ENCODE data around the gene LYRM1. TPM values are rescaled to one million over a fixed set of nuclear protein-coding genes. Genes with fewer than 3 reads are reported as not detected.
A peak's percentile ranks its signal among the peaks of the same experiment; 100 is the strongest.

LYRM1 gene
- total and polyA plus RNA-seq, 2 experiments from 2014 or later: 18.7 to 24.8 TPM

- H3K4me1 ChIP-seq (ENCODE audit: insufficient read depth): no peaks in the 10 kb centered on the region
- H3K9me2 ChIP-seq (ENCODE audit: insufficient read depth): no peaks in the 10 kb centered on the region
- H3K27ac ChIP-seq (ENCODE audit: low read depth): no peak overlapping the region
- Mint-ChIP-seq H3K4me3 (no peak overlapping the region; the same call in 2 of the 3 replicates), H3K36me3 (ENCODE audit: low read depth) (no peaks in the 10 kb centered on the region), H3K27me3 (ENCODE audit: insufficient read depth, low read depth, poor library complexity) (peaks cover 7% of the 10 kb centered on the region), H3K27ac (no peak overlapping the region; the same call in 1 of the 2 replicates), H3K9me3 (no peaks in the 10 kb centered on the region; the same call in 2 of the 3 replicates), H3K4me1 (peaks cover 6% of the 10 kb centered on the region; the same call in 2 of the 3 replicates)
- no peaks in the 10 kb centered on the region for H3K36me3 ChIP-seq (ENCODE audit: insufficient read depth)
- H3F3A ChIP-seq (replicated peaks; ENCODE audit: low read depth): no peaks in the 10 kb centered on the region
- peak; percentile 75 for ATAC-seq
- no peak overlapping the region for H3K4me2 ChIP-seq
- no peak overlapping the region for H2AFZ ChIP-seq
- no peak overlapping the region for H3K4me3 ChIP-seq
- no peaks in the 10 kb centered on the region for H3K27me3 ChIP-seq (ENCODE audit: insufficient read depth)
- H3K79me2 ChIP-seq (replicated peaks; ENCODE audit: insufficient read depth): no peaks in the 10 kb centered on the region
- TF ChIP-seq STAT1 (IDR thresholded peaks at IDR 0.05; ENCODE audit: unreplicated experiment) (no peak), CTCF (conservative IDR thresholded peaks at IDR 0.05; ENCODE audit: low read depth in 2 of 2) (no peak), POLR2AphosphoS5 (IDR thresholded peaks at IDR 0.05; ENCODE audit: low read depth) (no peak), EZH2 (IDR thresholded peaks at IDR 0.05; ENCODE audit: low read depth, unreplicated experiment) (no peak), CREB1 (CRISPR knock-in tag; IDR thresholded peaks at IDR 0.05; ENCODE audit: low read depth) (no peak), ZNF114 (CRISPR knock-in tag; IDR thresholded peaks at IDR 0.05) (no peak), ZNF331 (CRISPR knock-in tag; IDR thresholded peaks at IDR 0.05; ENCODE audit: low read depth) (no peak), EZH2phosphoT487 (IDR thresholded peaks at IDR 0.05; ENCODE audit: unreplicated experiment) (no peak), JUNB (IDR thresholded peaks at IDR 0.05; ENCODE audit: unreplicated experiment) (no peak), NANOG (IDR thresholded peaks at IDR 0.05; ENCODE audit: borderline replicate concordance) (no peak)
- TF ChIP-seq, protein P1, sequence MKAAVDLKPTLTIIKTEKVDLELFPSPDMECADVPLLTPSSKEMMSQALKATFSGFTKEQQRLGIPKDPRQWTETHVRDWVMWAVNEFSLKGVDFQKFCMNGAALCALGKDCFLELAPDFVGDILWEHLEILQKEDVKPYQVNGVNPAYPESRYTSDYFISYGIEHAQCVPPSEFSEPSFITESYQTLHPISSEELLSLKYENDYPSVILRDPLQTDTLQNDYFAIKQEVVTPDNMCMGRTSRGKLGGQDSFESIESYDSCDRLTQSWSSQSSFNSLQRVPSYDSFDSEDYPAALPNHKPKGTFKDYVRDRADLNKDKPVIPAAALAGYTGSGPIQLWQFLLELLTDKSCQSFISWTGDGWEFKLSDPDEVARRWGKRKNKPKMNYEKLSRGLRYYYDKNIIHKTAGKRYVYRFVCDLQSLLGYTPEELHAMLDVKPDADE (IDR thresholded peaks at IDR 0.05): no peak
- TF ChIP-seq, protein P2, sequence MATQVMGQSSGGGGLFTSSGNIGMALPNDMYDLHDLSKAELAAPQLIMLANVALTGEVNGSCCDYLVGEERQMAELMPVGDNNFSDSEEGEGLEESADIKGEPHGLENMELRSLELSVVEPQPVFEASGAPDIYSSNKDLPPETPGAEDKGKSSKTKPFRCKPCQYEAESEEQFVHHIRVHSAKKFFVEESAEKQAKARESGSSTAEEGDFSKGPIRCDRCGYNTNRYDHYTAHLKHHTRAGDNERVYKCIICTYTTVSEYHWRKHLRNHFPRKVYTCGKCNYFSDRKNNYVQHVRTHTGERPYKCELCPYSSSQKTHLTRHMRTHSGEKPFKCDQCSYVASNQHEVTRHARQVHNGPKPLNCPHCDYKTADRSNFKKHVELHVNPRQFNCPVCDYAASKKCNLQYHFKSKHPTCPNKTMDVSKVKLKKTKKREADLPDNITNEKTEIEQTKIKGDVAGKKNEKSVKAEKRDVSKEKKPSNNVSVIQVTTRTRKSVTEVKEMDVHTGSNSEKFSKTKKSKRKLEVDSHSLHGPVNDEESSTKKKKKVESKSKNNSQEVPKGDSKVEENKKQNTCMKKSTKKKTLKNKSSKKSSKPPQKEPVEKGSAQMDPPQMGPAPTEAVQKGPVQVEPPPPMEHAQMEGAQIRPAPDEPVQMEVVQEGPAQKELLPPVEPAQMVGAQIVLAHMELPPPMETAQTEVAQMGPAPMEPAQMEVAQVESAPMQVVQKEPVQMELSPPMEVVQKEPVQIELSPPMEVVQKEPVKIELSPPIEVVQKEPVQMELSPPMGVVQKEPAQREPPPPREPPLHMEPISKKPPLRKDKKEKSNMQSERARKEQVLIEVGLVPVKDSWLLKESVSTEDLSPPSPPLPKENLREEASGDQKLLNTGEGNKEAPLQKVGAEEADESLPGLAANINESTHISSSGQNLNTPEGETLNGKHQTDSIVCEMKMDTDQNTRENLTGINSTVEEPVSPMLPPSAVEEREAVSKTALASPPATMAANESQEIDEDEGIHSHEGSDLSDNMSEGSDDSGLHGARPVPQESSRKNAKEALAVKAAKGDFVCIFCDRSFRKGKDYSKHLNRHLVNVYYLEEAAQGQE (IDR thresholded peaks at IDR 0.05; ENCODE audit: unreplicated experiment): no peak
- TF ChIP-seq, protein P3, sequence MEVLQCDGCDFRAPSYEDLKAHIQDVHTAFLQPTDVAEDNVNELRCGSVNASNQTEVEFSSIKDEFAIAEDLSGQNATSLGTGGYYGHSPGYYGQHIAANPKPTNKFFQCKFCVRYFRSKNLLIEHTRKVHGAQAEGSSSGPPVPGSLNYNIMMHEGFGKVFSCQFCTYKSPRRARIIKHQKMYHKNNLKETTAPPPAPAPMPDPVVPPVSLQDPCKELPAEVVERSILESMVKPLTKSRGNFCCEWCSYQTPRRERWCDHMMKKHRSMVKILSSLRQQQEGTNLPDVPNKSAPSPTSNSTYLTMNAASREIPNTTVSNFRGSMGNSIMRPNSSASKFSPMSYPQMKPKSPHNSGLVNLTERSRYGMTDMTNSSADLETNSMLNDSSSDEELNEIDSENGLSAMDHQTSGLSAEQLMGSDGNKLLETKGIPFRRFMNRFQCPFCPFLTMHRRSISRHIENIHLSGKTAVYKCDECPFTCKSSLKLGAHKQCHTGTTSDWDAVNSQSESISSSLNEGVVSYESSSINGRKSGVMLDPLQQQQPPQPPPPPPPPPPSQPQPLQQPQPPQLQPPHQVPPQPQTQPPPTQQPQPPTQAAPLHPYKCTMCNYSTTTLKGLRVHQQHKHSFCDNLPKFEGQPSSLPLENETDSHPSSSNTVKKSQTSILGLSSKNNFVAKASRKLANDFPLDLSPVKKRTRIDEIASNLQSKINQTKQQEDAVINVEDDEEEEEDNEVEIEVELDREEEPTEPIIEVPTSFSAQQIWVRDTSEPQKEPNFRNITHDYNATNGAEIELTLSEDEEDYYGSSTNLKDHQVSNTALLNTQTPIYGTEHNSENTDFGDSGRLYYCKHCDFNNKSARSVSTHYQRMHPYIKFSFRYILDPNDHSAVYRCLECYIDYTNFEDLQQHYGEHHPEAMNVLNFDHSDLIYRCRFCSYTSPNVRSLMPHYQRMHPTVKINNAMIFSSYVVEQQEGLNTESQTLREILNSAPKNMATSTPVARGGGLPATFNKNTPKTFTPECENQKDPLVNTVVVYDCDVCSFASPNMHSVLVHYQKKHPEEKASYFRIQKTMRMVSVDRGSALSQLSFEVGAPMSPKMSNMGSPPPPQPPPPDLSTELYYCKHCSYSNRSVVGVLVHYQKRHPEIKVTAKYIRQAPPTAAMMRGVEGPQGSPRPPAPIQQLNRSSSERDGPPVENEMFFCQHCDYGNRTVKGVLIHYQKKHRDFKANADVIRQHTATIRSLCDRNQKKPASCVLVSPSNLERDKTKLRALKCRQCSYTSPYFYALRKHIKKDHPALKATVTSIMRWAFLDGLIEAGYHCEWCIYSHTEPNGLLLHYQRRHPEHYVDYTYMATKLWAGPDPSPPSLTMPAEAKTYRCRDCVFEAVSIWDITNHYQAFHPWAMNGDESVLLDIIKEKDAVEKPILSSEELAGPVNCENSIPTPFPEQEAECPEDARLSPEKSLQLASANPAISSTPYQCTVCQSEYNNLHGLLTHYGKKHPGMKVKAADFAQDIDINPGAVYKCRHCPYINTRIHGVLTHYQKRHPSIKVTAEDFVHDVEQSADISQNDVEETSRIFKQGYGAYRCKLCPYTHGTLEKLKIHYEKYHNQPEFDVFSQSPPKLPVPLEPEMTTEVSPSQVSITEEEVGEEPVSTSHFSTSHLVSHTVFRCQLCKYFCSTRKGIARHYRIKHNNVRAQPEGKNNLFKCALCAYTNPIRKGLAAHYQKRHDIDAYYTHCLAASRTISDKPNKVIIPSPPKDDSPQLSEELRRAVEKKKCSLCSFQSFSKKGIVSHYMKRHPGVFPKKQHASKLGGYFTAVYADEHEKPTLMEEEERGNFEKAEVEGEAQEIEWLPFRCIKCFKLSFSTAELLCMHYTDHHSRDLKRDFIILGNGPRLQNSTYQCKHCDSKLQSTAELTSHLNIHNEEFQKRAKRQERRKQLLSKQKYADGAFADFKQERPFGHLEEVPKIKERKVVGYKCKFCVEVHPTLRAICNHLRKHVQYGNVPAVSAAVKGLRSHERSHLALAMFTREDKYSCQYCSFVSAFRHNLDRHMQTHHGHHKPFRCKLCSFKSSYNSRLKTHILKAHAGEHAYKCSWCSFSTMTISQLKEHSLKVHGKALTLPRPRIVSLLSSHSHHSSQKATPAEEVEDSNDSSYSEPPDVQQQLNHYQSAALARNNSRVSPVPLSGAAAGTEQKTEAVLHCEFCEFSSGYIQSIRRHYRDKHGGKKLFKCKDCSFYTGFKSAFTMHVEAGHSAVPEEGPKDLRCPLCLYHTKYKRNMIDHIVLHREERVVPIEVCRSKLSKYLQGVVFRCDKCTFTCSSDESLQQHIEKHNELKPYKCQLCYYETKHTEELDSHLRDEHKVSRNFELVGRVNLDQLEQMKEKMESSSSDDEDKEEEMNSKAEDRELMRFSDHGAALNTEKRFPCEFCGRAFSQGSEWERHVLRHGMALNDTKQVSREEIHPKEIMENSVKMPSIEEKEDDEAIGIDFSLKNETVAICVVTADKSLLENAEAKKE (CRISPR knock-in tag; IDR thresholded peaks at IDR 0.05): no peak
- no peaks in the 10 kb centered on the region for H4K20me1 ChIP-seq (replicated peaks; ENCODE audit: insufficient read depth)
- peak; percentile 37 for DNase-seq (ENCODE audit: low spot score)
Measured at GRCh38 chr16:20952139-20952920, 51.8 kb downstream of the LYRM1 start.
